GM12872 (cell line): ENCODE results near the gene ERMARD.

ENCODE experiments used
- TF ChIP-seq, protein P1 (sequence below): IDR thresholded peaks from 3 replicates; pipeline ENCODE4 v1.5.1; 2011; ENCODE audit warnings: low read depth, mild to moderate bottlenecking, low read length, moderate library complexity; ENCODE audit not compliant: insufficient read depth

ERMARD gene

DNA sequence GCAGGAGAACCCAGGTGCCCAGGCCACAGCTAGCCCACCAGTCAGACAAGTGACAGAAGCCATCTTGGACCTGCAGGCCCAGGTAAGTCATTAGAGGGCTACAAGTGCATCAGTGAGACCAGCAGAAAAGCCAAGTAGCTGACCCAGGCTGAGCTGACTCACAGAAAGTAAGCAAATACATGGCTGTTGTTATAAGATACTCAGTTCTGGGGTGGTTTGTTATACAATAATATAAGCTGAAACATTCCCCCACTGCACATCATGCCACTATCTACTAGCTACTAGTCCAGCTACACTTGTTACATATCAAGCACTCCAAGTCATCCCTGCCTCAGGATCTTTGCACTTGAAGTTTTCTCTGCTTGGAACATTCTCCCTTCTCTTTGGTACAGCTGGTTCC is 10.1 kb upstream of the ERMARD start:
- TF ChIP-seq, protein P1, sequence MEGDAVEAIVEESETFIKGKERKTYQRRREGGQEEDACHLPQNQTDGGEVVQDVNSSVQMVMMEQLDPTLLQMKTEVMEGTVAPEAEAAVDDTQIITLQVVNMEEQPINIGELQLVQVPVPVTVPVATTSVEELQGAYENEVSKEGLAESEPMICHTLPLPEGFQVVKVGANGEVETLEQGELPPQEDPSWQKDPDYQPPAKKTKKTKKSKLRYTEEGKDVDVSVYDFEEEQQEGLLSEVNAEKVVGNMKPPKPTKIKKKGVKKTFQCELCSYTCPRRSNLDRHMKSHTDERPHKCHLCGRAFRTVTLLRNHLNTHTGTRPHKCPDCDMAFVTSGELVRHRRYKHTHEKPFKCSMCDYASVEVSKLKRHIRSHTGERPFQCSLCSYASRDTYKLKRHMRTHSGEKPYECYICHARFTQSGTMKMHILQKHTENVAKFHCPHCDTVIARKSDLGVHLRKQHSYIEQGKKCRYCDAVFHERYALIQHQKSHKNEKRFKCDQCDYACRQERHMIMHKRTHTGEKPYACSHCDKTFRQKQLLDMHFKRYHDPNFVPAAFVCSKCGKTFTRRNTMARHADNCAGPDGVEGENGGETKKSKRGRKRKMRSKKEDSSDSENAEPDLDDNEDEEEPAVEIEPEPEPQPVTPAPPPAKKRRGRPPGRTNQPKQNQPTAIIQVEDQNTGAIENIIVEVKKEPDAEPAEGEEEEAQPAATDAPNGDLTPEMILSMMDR: no peak

DNA sequence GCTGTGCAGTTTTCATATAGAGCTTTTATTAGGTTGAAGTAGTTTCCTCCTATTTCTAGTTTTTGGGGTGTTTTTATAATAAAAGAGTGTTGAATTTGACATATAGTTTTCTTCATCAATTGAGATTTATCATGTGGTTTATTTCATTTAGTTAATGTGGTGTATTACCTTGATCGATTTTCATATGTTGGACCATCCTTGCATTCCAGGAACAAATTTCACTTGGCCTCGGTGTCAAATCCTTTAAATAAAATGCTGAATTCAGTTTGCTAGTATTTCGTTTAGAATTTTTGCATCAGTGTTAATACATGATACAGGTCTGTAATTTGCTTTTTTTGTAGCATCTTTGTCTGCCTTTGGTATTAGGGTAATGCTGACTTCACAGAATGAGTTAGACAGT is 6.0 kb upstream of the ERMARD start:
- TF ChIP-seq, protein P1: no peak

DNA sequence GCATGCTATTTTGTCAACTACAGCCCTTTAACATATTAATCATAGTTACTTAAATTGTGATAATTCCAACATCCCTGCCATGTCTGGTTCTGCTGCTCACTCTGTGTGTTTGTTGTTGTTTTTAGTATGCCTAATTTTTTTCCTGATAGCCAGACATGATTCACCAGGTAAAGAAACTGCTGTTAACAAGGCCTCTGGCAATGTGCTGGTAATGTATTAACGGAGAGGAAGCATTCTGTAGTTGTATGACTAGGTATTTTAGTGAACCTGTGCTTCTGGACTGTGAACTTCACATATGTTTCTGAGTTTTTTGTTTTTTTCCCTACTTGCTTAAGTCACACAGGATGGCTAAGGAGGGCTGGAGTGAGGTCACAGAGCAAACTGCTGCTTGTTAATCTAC is 4.9 kb upstream of the ERMARD start:
- TF ChIP-seq, protein P1: no peak

DNA sequence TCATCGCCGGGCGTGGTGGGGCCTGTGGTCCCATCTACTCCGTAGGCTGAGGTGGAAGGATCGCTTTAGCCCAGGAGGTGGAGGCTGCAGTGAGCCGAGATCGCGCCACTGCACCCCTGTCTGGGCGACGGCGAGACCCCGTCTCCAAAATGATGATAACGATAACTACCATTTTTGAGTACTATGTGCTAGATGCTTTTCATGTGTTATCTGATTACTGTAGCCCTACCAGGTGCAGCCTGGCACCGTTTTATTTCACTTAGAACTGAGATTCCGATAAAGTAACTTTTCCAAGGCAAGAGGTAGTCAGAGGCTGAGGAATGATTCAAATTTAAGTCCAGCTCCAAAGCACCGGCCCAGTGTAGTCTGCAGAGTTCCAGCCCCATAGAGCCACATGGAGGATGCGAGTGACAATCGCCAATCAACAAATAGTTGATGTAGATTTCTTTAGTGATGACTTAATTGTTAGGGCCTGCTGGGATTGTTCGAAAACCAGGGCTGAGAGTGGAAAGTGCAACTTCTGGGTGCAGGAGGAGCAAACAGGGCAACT is 727 bp downstream of the ERMARD start:
- TF ChIP-seq, protein P1: no peak

DNA sequence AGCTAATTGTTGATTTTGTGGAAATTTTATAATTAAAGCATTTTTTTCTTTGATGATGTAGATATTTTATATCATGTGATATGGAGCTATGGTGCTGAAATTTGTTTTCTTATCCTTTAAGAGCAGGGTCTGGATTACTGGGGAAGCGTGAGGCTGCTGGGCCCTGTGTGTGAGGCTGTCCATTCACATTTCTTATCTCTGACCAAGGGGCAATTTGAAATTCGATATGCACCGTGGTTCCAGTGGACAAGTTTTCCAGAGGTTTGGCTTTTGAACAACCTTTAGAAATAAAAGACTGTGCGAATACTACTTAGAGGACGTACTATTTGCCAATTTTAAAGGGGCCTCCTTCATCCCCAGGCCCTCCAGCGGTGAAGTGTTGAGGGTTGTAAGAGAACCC is 3.7 kb downstream of the ERMARD start:
- TF ChIP-seq, protein P1: no peak

DNA sequence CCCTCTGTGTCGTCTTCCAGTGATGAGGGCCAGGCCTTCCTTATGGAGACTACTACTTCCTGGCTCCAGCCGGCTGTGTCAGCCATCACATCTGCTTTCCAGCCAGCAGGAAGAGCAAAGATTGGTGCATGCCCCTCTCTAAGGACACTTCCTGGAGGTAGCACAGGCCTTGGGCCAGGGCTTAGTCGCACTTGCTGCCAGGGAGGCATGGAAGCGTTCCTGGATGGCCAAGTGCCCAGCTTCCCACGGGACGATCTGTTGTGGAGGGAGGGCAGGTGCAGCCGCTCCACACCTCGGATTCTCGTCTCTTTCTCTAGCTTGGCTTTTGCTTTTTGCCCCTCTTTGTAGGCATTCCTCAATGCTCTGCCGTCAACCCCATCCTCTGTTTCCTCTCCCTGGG is 11.9 kb downstream of the ERMARD start:
- TF ChIP-seq, protein P1: no peak

DNA sequence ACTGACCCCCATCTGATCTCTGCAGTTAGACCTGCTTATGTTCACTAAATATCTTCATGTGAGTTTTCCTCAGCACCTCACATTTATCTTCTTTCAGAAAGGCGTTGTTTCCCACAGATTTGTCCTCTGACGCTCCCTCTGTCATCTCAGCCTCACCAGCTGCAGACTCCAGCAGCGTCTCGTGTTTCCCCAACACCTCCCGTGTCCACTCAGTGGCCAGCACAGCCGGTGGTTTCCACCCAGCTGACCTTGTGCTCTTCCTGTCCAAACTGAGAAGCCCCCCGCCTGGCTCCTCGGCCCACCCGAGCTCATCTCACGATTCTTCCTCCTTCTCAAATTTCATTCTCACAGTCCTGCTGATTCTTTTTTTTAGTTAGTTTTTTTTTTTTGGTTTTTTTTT is 12.5 kb downstream of the ERMARD start:
- TF ChIP-seq, protein P1: no peak
